ENCODE measurements around the gene MYO16.

DNA sequence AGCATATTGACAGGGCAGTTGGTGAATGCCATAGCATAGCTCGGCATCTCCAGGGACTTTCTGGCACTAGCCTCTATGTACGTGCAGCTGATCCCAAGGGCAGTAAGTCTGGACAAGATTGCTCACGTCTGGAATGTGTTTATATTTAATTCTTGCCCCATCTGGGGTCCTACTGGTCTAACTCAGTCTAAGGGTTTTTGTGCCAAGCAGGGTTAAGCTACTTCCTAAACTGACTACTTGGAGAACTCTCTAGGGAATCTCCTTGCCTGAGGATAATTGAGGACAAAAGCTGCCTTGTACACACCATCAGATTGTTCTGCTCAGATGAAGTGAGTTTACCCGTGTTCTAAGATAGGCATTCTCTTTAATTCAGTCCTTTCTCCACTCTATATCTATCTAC is 358.1 kb downstream of the MYO16 start:
- TF ChIP-seq, protein P1, sequence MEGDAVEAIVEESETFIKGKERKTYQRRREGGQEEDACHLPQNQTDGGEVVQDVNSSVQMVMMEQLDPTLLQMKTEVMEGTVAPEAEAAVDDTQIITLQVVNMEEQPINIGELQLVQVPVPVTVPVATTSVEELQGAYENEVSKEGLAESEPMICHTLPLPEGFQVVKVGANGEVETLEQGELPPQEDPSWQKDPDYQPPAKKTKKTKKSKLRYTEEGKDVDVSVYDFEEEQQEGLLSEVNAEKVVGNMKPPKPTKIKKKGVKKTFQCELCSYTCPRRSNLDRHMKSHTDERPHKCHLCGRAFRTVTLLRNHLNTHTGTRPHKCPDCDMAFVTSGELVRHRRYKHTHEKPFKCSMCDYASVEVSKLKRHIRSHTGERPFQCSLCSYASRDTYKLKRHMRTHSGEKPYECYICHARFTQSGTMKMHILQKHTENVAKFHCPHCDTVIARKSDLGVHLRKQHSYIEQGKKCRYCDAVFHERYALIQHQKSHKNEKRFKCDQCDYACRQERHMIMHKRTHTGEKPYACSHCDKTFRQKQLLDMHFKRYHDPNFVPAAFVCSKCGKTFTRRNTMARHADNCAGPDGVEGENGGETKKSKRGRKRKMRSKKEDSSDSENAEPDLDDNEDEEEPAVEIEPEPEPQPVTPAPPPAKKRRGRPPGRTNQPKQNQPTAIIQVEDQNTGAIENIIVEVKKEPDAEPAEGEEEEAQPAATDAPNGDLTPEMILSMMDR (IDR thresholded peaks at IDR 0.05; ENCODE audit: insufficient read depth, low read length, poor library complexity, severe bottlenecking), result no peak
- TF ChIP-seq EZH2phosphoT487 (conservative IDR thresholded peaks at IDR 0.05; ENCODE audit: low read length), result no peak
